HepG2 (cell line): Measurements from ENCODE around the gene VAV2. TPM values are rescaled to one million over a fixed set of nuclear protein-coding genes. Genes with fewer than 3 reads are reported as not detected.

ENCODE experiments used
- ATAC-seq: fragments of 200-7000 bp; cut with Tn5 transposase; 3 replicates; pipeline ENCODE4 v1.9.1; 2020; ENCODE audit warnings: mild to moderate bottlenecking, moderate library complexity
- BruUV-seq: library from RNA; stranded (reverse); fragments of 400-500 nt; replicated peaks from 2 replicates; lab custom pipeline; 2021; lab: Mats Ljungman, UMichigan
- CTCF ChIA-PET: fragments of 300-600 bp; formaldehyde crosslinking; extraction: SDS; loops from one replicate; lab custom pipeline; 2021; ENCODE audit warnings: low total read pairs, inconsistent platforms, low intra/inter-chr PET ratio; lab: Yijun Ruan, JAX
- POLR2A ChIA-PET: fragments of 350-600 bp; sonication (Branson Sonifier 250); formaldehyde crosslinking; loops from one replicate; lab custom pipeline; 2020; ENCODE audit warnings: antibody characterized with exemption, inconsistent platforms; lab: Yijun Ruan, JAX
- DNase-seq: peaks from one replicate; pipeline ENCODE4 v3.0.0-alpha.2; 2015; ENCODE audit warnings: low spot score
- FAIRE-seq: peaks from 3 replicates; lab custom pipeline; 2011; peaks lifted over from hg19 to GRCh38; lab: Jason Lieb, UNC
- H2AFZ ChIP-seq: one replicate; pipeline ENCODE4 v1.6.1; 2011; ENCODE audit warnings: low read length, inconsistent platforms
- H3K27ac ChIP-seq: fragments of 300-600 bp; 3 replicates; pipeline ENCODE4 v1.8.0; 2011; ENCODE audit warnings: mixed run types, mild to moderate bottlenecking, mixed read lengths, low read length, inconsistent platforms; ENCODE audit not compliant: insufficient read depth; ENCODE audit errors: extremely low read length
- H3K27me3 ChIP-seq, 2 experiments: fragments of 200-600 bp in 1 of 2; 2 replicates in 1 of 2; 3 replicates in 1 of 2; pipeline versions ENCODE4 v1.6.0 to v1.8.0; 2011; ENCODE audit warnings: low read length in 2 of 2, mild to moderate bottlenecking in 2 of 2, moderate library complexity in 2 of 2, inconsistent platforms in 1 of 2; ENCODE audit not compliant: insufficient read depth in 2 of 2, control insufficient read depth in 1 of 2
- H3K36me3 ChIP-seq, 2 experiments: fragments of 200-600 bp in 1 of 2; replicated peaks in 1 of 2; 2 replicates in 1 of 2; 3 replicates in 1 of 2; pipeline versions ENCODE4 v1.5.1 to v1.8.0; 2011; ENCODE audit warnings: low read length in 2 of 2, inconsistent platforms in 1 of 2; ENCODE audit not compliant: insufficient read depth in 2 of 2, control insufficient read depth in 1 of 2
- H3K4me1 ChIP-seq: 2 replicates; pipeline ENCODE4 v1.5.1; 2012; ENCODE audit warnings: low read length, inconsistent platforms; ENCODE audit not compliant: insufficient read depth
- H3K4me2 ChIP-seq: 2 replicates; pipeline ENCODE4 v1.6.0; 2011; ENCODE audit warnings: low read depth, low read length, inconsistent platforms
- H3K4me3 ChIP-seq, 3 experiments: fragments of 200-600 bp in 1 of 3; sonication (generic), shearing (Covaris generic) in 1 of 3; replicated peaks in 1 of 3; 2 replicates each; pipeline ENCODE4 v1.5.1; 2011 to 2016; ENCODE audit warnings: low read length in 3 of 3, inconsistent platforms in 2 of 3, low read depth in 2 of 3, mild to moderate bottlenecking in 2 of 3, control low read depth in 1 of 3, mixed read lengths in 1 of 3; ENCODE audit not compliant: insufficient read depth in 1 of 3
- H3K79me2 ChIP-seq: one replicate; pipeline ENCODE4 v1.6.1; 2011; ENCODE audit warnings: low read length, inconsistent platforms; ENCODE audit not compliant: insufficient read depth
- H3K9ac ChIP-seq: 2 replicates; pipeline ENCODE4 v1.6.0; 2011; ENCODE audit warnings: mild to moderate bottlenecking, low read depth, low read length, inconsistent platforms; ENCODE audit not compliant: insufficient read depth
- H3K9me3 ChIP-seq: 2 replicates; pipeline ENCODE4 v1.5.1; 2012; ENCODE audit warnings: mild to moderate bottlenecking, low read length
- H4K20me1 ChIP-seq: 2 replicates; pipeline ENCODE4 v1.6.0; 2011; ENCODE audit warnings: inconsistent platforms, mild to moderate bottlenecking, low read length, moderate library complexity; ENCODE audit not compliant: insufficient read depth
- HDAC1 ChIP-seq: sonication (generic); formaldehyde crosslinking; IDR thresholded peaks from 2 replicates; pipeline ENCODE4 v1.5.1; 2020; ENCODE audit warnings: mild to moderate bottlenecking, missing genetic modification reagents
- ZFX ChIP-seq: sonication (generic); formaldehyde crosslinking; IDR thresholded peaks from 2 replicates; pipeline ENCODE4 v1.4.0; 2020; ENCODE audit warnings: mild to moderate bottlenecking, low read depth, missing genetic modification reagents, moderate library complexity
- ZNF232 ChIP-seq: sonication (generic); formaldehyde crosslinking; IDR thresholded peaks from 2 replicates; pipeline ENCODE4 v1.4.0; 2020; ENCODE audit warnings: missing genetic modification reagents, borderline replicate concordance
- ZNF672 ChIP-seq: sonication (generic); formaldehyde crosslinking; IDR thresholded peaks from 2 replicates; pipeline ENCODE4 v1.8.1; 2022; ENCODE audit warnings: missing genetic modification reagents
- WGBS: methylation state at CpG from one replicate; pipeline ENCODE4 v1.1.6; 2017; ENCODE audit warnings: low lambda C conversion rate; 5-methylcytosine and 5-hydroxymethylcytosine counted together
- in situ Hi-C: cut with HindIII; loops from 2 replicates; pipeline ENCODE4 v1.10.0; 2017; ENCODE audit warnings: low pct_unique_long_range_greater_than_20kb; ENCODE audit not compliant: extremely low pct_ligation_motif_present
- intact Hi-C: fragments of 100-400 bp; cut with micrococcal nuclease; formaldehyde crosslinking; loops from one replicate; pipeline ENCODE4 v1.10.0; 2022; ENCODE audit not compliant: unreplicated experiment
- polyA plus RNA-seq, 8 experiments: library from polyadenylated mRNA; depleted of rRNA in 3 of 8; stranded (reverse) in 7 of 8; unstranded in 1 of 8; fragments of >200 nt; fragmentation: Illumina TruSeq in 4 of 8; extraction: Trizol in 4 of 8; gene quantifications; 2 replicates each; pipeline versions ENCODE4 v1.2.1 to v1.2.3, GENCODE V29; 2011 to 2016; ENCODE audit warnings: low read depth in 4 of 8, missing spikeins in 1 of 8, mixed read lengths in 1 of 8; ENCODE audit not compliant: insufficient read depth in 1 of 8
- total RNA-seq, 5 experiments: library from RNA; depleted of rRNA; stranded (reverse); fragments of >200 nt; fragmentation: Illumina TruSeq; extraction: Trizol; gene quantifications; 2 replicates each; pipeline ENCODE4 v1.2.3, GENCODE V29; 2016; ENCODE audit warnings: low read depth in 1 of 5
- TF ChIP-seq, protein P1 (sequence below): sonication (generic); formaldehyde crosslinking; IDR thresholded peaks from 2 replicates; pipeline ENCODE4 v1.8.1; 2023; ENCODE audit warnings: missing genetic modification reagents, inconsistent platforms, borderline replicate concordance
- TF ChIP-seq, protein P2 (sequence below): sonication (generic); formaldehyde crosslinking; IDR thresholded peaks from 2 replicates; pipeline ENCODE4 v1.5.0; 2020; ENCODE audit warnings: mild to moderate bottlenecking, missing genetic modification reagents, borderline replicate concordance

VAV2 gene
- total and polyA plus RNA-seq, 2 of the 13 experiments (the other 11 are each of a cell fraction or from before 2014, with no cell fraction given) = 22.5 to 22.9 TPM

DNA sequence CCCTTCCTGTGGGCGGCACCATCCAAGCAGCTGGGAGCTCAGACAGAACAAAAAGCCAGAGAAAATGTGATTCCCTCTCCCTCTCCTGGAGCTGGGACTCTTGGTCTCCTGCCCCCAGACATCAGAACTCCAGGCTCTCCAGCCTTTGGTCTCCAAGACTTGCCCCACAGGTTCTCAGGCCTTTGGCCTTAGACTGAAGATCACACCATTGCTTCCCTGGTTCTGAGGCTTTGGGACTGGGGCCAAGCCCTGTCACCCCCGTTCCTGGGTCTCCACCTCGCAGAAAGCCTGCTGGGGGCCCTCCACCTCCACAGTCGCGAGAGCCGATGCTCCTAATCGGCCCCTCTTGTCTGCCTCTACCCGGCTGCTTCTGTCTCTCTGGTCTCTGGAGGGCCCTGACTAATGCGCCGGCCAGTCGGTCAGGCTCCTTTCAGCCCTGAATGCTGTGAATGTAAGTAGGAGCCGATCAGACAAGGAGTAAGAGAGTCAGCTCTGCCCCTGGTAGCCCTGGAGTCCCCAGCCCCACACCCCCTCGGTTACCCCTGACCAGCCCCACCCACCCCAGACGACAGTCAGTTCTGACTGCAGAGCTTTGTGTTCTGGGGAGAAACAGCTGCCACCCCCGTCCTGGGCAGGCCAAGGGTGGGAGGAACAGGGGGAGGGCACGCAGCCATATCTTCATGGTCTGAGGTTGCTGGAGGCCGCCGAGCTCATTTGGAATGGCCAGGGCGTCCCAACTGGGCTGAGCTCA lies 57.5 kb downstream of the VAV2 start (continued):
- no peak for TF ChIP-seq ZFX (CRISPR knock-in tag)
- TF ChIP-seq ZNF672 (CRISPR knock-in tag) = no peak
- TF ChIP-seq HDAC1 = no peak
- TF ChIP-seq, protein P1, sequence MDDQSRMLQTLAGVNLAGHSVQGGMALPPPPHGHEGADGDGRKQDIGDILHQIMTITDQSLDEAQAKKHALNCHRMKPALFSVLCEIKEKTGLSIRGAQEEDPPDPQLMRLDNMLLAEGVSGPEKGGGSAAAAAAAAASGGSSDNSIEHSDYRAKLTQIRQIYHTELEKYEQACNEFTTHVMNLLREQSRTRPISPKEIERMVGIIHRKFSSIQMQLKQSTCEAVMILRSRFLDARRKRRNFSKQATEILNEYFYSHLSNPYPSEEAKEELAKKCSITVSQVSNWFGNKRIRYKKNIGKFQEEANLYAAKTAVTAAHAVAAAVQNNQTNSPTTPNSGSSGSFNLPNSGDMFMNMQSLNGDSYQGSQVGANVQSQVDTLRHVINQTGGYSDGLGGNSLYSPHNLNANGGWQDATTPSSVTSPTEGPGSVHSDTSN (CRISPR knock-in tag) = no peak

DNA sequence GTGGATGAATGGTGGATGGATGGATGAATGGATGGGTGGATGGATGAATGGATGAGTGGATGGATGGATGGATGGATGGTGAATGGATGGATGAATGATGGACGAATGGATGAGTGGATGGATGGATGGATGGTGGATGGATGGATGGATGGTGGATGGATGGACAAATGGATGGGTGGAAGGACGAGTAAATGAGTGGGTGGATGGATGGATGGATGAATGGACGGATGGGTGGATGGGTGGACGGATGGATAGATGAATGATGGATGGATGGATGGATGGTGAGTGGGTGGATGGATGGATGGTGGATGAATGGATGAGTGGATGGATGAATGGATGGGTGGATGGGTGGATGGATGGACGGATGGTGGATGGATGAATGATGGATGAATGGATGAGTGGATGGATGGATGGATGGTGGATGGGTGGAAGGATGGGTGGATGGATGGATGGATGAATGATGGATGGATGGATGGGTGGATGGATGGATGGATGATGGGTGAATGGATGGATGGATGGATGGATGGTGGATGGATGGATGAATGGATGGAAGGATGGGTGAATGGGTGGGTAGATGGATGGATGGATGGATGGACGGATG lies 58.6 kb downstream of the VAV2 start:
- H3K27me3 ChIP-seq = no peaks in the 10 kb centered on the region
- H3K79me2 ChIP-seq = peaks cover 28% of the 10 kb centered on the region
- WGBS = 81% methylated on average over 6 of the region's 6 CpGs
- no peak for ATAC-seq
- no peak for TF ChIP-seq ZNF232
- TF ChIP-seq, protein P2, sequence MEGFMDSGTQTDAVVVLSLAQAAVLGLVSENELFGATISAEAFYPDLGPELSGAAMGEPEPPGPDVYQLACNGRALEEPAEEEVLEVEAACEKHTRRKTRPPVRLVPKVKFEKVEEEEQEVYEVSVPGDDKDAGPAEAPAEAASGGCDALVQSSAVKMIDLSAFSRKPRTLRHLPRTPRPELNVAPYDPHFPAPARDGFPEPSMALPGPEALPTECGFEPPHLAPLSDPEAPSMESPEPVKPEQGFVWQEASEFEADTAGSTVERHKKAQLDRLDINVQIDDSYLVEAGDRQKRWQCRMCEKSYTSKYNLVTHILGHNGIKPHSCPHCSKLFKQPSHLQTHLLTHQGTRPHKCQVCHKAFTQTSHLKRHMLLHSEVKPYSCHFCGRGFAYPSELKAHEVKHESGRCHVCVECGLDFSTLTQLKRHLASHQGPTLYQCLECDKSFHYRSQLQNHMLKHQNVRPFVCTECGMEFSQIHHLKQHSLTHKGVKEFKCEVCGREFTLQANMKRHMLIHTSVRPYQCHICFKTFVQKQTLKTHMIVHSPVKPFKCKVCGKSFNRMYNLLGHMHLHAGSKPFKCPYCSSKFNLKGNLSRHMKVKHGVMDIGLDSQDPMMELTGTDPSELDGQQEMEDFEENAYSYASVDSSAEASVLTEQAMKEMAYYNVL (CRISPR knock-in tag) = peak; percentile 47; the same call in 1 of the 2 replicates
- POLR2A ChIA-PET = no interaction called here
- H3K27ac ChIP-seq = no peak overlapping the region
- in situ Hi-C loops = no loop called here
- no peak overlapping the region for H3K4me2 ChIP-seq
- intact Hi-C loops = no loop called here
- BruUV-seq = no TSS peak
- no peak overlapping the region for H3K4me3 ChIP-seq
- no peak overlapping the region for H2AFZ ChIP-seq
- H4K20me1 ChIP-seq = peaks cover 4% of the 10 kb centered on the region; the same call in 1 of the 2 replicates
- peaks cover 10 to 27% of the 10 kb centered on the region in 2 experiments; a peak in 4 of 5 replicates for H3K36me3 ChIP-seq
- no peaks in the 10 kb centered on the region for H3K9me3 ChIP-seq
- peaks cover 28% of the 10 kb centered on the region for H3K4me1 ChIP-seq
- CTCF ChIA-PET = no interaction called here
- FAIRE-seq = no peak
- no peak for DNase-seq
- H3K9ac ChIP-seq = no peak overlapping the region
